ENCODE data around the gene ZBTB20. TPM values are rescaled to one million over a fixed set of nuclear protein-coding genes. Genes with fewer than 3 reads are reported as not detected.

The ZBTB20 gene
- total and polyA plus RNA-seq, 9 donors: 4.3 to 160 (median 107) TPM

DNA sequence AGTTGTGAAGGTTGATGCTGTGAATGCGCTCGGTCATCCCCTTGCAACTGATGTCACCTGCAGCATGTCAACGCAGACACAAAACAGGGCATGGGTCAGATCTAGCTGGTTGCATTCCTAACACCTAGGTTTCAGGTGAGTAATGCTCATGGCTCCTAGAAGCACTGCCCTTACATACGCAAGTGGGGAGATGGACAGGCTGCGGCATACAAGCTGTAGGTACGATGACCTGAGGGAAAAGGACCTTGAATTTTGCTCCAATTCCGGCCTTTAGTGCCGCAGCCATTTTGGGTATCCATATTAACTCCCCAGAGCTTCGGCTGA is 795.3 kb downstream of the ZBTB20 start:
- no peak for DNase-seq
- Histone ChIP-seq H3K36me3 (no peaks in the 10 kb centered on the region), H3K27me3 (no peaks in the 10 kb centered on the region), H3K27ac (no peak overlapping the region), H3K4me1 (ENCODE audit: insufficient read depth) (no peaks in the 10 kb centered on the region), H3K4me3 (no peak overlapping the region), H3K9me3 (no peaks in the 10 kb centered on the region)
- WGBS, 3 donors: 93 to 98% (median 97%) methylated on average over 9 of the region's 9 CpGs
- no peak for TF ChIP-seq POLR2A (IDR thresholded peaks at IDR 0.05)
- TF ChIP-seq EP300 (IDR thresholded peaks at IDR 0.05): no peak
- TF ChIP-seq, protein P1, sequence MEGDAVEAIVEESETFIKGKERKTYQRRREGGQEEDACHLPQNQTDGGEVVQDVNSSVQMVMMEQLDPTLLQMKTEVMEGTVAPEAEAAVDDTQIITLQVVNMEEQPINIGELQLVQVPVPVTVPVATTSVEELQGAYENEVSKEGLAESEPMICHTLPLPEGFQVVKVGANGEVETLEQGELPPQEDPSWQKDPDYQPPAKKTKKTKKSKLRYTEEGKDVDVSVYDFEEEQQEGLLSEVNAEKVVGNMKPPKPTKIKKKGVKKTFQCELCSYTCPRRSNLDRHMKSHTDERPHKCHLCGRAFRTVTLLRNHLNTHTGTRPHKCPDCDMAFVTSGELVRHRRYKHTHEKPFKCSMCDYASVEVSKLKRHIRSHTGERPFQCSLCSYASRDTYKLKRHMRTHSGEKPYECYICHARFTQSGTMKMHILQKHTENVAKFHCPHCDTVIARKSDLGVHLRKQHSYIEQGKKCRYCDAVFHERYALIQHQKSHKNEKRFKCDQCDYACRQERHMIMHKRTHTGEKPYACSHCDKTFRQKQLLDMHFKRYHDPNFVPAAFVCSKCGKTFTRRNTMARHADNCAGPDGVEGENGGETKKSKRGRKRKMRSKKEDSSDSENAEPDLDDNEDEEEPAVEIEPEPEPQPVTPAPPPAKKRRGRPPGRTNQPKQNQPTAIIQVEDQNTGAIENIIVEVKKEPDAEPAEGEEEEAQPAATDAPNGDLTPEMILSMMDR (IDR thresholded peaks at IDR 0.05): no peak
- intact Hi-C loops (cut with DNase I): no loop called here

DNA sequence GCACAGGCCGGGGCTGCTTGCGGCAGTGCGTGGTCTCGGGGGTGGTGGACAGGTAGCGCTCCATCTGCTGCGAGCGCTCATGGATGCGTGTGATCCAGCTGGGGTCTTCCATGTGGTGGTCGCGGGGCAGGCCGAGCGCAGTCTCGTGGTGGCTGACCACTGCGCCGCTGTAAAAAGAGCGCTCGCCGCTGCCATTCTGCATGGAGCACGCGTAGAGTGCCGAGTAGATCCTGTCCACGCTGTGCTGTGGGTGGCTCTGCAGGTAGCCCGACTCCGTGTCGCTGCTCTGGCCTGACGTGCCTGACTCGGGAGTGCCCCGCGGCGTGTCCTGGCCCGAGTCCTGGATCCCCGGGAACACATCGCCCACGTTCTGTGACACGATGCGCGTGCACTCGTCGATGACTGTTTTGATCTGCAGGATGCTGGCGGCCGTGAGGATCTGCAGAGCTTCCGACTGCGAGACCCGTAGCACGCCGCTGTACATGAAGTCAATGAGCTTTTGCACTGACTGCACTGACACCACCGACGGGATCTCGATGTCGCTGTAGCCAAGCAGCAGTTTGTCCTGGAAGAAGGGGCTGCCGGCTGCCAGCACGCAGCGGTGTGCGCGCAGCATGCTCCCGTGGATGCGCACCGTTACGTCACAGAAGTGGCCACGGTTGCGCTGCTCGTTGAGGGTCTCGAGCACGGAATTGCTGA is 795.8 kb downstream of the ZBTB20 start:
- Histone ChIP-seq H3K4me3 (no peak overlapping the region), H3K27me3 (no peaks in the 10 kb centered on the region), H3K4me1 (ENCODE audit: insufficient read depth) (no peaks in the 10 kb centered on the region), H3K9me3 (no peaks in the 10 kb centered on the region), H3K27ac (no peak overlapping the region), H3K36me3 (no peaks in the 10 kb centered on the region)
- intact Hi-C loops (cut with DNase I): no loop called here
- no peak for DNase-seq
- TF ChIP-seq EP300 (IDR thresholded peaks at IDR 0.05): no peak
- TF ChIP-seq, protein P1 (IDR thresholded peaks at IDR 0.05): no peak
- TF ChIP-seq POLR2A (IDR thresholded peaks at IDR 0.05): no peak
- WGBS, 3 donors: 96 to 98% (median 97%) methylated on average over 64 of the region's 64 CpGs

DNA sequence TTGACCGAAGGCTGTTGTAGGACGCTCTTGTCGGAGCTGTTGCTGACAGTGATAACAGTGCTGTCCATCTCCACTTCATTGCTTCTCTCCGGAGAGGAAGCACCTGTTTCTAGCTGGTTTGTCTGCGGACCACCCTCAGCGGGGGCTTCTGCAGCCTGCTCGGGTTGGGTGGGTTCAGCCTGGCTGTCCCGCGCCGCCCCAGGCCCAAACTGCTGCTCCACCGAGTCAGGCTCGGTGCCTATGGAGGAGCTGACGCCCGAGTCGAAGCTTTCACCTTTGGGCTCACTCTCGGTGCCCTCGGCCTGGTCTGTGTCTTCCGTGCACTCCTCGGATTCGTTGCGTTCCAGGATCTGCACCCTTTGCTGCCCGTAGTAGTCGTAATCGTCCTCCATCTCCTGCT is 796.4 kb downstream of the ZBTB20 start:
- no peak overlapping the region for H3K27ac ChIP-seq
- no peaks in the 10 kb centered on the region for H3K36me3 ChIP-seq
- intact Hi-C loops (cut with DNase I): no loop called here
- 96 to 98% (median 96%) methylated on average over 24 of the region's 24 CpGs for WGBS, 3 donors
- H3K9me3 ChIP-seq: no peaks in the 10 kb centered on the region
- H3K4me3 ChIP-seq: no peak overlapping the region
- no peaks in the 10 kb centered on the region for H3K4me1 ChIP-seq (ENCODE audit: insufficient read depth)
- no peak for DNase-seq
- TF ChIP-seq POLR2A (IDR thresholded peaks at IDR 0.05): no peak
- no peak for TF ChIP-seq EP300 (IDR thresholded peaks at IDR 0.05)
- TF ChIP-seq, protein P1 (IDR thresholded peaks at IDR 0.05): no peak
- H3K27me3 ChIP-seq: no peaks in the 10 kb centered on the region

DNA sequence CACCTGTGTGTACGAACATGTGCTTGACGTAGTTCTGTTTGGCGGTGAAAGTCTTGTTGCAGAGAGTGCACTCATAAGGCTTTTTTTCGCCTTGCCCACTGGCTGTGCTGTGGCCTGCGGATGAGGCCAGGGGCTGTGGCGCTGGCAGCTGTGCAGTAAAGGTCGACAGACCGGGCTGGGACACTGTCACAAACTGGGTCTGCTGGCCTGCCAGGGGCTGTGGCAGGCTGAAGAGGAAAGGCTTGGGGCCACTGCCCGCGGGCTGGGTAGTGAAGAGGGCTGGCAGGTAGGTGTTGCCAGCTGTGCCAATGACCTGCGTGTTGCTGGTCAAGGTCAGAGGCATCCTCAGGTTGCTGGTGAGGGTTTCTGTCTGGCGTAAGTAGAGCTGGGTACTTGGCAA is 796.8 kb downstream of the ZBTB20 start:
- DNase-seq: no peak
- Histone ChIP-seq H3K27ac (no peak overlapping the region), H3K27me3 (no peaks in the 10 kb centered on the region), H3K4me3 (no peak overlapping the region), H3K36me3 (no peaks in the 10 kb centered on the region), H3K4me1 (ENCODE audit: insufficient read depth) (no peaks in the 10 kb centered on the region), H3K9me3 (no peaks in the 10 kb centered on the region)
- WGBS, 3 donors: 96 to 98% (median 97%) methylated on average over 12 of the region's 12 CpGs
- no peak for TF ChIP-seq EP300 (IDR thresholded peaks at IDR 0.05)
- TF ChIP-seq, protein P1 (IDR thresholded peaks at IDR 0.05): no peak
- no peak for TF ChIP-seq POLR2A (IDR thresholded peaks at IDR 0.05)
- intact Hi-C loops (cut with DNase I): no loop called here
